ENCODE measurements around the gene TPM3.

DNA sequence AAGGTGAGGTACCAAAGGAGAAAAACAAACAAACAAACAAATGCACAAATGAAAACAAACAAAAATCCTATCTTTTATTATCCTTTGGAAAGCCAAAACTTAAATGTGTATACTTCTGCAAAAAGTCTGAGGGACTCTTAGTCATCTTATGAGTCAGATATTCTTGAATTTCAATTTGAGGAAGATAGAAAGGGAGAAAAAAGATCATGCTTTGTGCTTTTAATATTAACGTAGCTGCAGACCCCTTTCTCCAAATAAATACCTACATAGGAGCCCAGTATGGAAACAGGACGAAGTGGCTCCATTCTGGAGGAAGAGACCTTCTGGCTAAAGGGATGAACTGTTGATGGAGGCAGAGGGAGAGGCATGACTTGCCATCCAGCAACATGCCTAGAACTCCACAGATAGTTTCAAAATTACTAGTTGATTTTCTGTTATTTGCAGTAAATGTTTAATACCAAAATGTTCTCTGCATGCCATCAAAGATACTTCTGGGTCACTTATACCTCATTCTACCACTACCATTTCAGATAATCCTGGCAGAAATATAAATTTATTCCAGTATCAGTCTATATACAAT is 62.4 kb downstream of the TPM3 start:
- TF ChIP-seq EGR1 (IDR thresholded peaks at IDR 0.05; ENCODE audit: borderline replicate concordance in 1 of 2, low read depth in 2 of 2, low read length in 2 of 2), result no peak
- TF ChIP-seq, protein P1, sequence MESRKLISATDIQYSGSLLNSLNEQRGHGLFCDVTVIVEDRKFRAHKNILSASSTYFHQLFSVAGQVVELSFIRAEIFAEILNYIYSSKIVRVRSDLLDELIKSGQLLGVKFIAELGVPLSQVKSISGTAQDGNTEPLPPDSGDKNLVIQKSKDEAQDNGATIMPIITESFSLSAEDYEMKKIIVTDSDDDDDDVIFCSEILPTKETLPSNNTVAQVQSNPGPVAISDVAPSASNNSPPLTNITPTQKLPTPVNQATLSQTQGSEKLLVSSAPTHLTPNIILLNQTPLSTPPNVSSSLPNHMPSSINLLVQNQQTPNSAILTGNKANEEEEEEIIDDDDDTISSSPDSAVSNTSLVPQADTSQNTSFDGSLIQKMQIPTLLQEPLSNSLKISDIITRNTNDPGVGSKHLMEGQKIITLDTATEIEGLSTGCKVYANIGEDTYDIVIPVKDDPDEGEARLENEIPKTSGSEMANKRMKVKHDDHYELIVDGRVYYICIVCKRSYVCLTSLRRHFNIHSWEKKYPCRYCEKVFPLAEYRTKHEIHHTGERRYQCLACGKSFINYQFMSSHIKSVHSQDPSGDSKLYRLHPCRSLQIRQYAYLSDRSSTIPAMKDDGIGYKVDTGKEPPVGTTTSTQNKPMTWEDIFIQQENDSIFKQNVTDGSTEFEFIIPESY (IDR thresholded peaks at IDR 0.05), result no peak
- TF ChIP-seq, protein P2, sequence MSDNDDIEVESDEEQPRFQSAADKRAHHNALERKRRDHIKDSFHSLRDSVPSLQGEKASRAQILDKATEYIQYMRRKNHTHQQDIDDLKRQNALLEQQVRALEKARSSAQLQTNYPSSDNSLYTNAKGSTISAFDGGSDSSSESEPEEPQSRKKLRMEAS (IDR thresholded peaks at IDR 0.05; ENCODE audit: low read depth, low read length), result no peak
- TF ChIP-seq BACH1 (IDR thresholded peaks at IDR 0.05; ENCODE audit: borderline replicate concordance), result no peak
- TF ChIP-seq YY1 (IDR thresholded peaks at IDR 0.05; ENCODE audit: low read depth, low read length), result no peak
- TF ChIP-seq USF2 (IDR thresholded peaks at IDR 0.05; ENCODE audit: borderline replicate concordance, low read depth, low read length), result no peak
- TF ChIP-seq, protein P3, sequence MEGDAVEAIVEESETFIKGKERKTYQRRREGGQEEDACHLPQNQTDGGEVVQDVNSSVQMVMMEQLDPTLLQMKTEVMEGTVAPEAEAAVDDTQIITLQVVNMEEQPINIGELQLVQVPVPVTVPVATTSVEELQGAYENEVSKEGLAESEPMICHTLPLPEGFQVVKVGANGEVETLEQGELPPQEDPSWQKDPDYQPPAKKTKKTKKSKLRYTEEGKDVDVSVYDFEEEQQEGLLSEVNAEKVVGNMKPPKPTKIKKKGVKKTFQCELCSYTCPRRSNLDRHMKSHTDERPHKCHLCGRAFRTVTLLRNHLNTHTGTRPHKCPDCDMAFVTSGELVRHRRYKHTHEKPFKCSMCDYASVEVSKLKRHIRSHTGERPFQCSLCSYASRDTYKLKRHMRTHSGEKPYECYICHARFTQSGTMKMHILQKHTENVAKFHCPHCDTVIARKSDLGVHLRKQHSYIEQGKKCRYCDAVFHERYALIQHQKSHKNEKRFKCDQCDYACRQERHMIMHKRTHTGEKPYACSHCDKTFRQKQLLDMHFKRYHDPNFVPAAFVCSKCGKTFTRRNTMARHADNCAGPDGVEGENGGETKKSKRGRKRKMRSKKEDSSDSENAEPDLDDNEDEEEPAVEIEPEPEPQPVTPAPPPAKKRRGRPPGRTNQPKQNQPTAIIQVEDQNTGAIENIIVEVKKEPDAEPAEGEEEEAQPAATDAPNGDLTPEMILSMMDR (IDR thresholded peaks at IDR 0.05 in 2 of 3, conservative IDR thresholded peaks at IDR 0.05 in 1 of 3; ENCODE audit: control insufficient read depth in 2 of 3, extremely low read depth in 1 of 3, insufficient read depth in 1 of 3, low read depth in 3 of 3, low read length in 3 of 3), result no peak
- no peak for TF ChIP-seq RBBP5 (conservative IDR thresholded peaks at IDR 0.05)
- no peak for TF ChIP-seq POLR2A (IDR thresholded peaks at IDR 0.05; ENCODE audit: low read depth, low read length)
- TF ChIP-seq MXI1 (IDR thresholded peaks at IDR 0.05; ENCODE audit: low read depth, low read length), result no peak
- TF ChIP-seq SRF (IDR thresholded peaks at IDR 0.05; ENCODE audit: low read depth in 2 of 2, low read length in 2 of 2), result no peak
- TF ChIP-seq REST (IDR thresholded peaks at IDR 0.05; ENCODE audit: low read depth, low read length), result no peak

Data from GM12878 (cell line).